NT2/D1 (cell line): ENCODE data around the gene SPIRE1.

Experiments
- DNase-seq: peaks from one replicate; pipeline ENCODE4 v3.0.0-alpha.2; 2011; ENCODE audit warnings: low read depth, low spot score
- H3K27me3 ChIP-seq: 2 replicates; pipeline ENCODE4 v1.6.0; 2011; ENCODE audit warnings: mild to moderate bottlenecking; ENCODE audit not compliant: insufficient read length, insufficient read depth
- H3K36me3 ChIP-seq: 2 replicates; pipeline ENCODE4 v1.6.1; 2011; ENCODE audit warnings: mild to moderate bottlenecking, low read length, mixed read lengths; ENCODE audit not compliant: insufficient read depth, insufficient read length
- H3K4me1 ChIP-seq: 2 replicates; pipeline ENCODE4 v1.5.1; 2011; ENCODE audit not compliant: insufficient read depth, insufficient read length
- H3K4me3 ChIP-seq: 2 replicates; pipeline ENCODE4 v1.5.1; 2011; ENCODE audit warnings: low read depth; ENCODE audit not compliant: insufficient read length
- H3K9ac ChIP-seq: 2 replicates; pipeline ENCODE4 v1.6.0; 2011; ENCODE audit warnings: low read depth; ENCODE audit not compliant: insufficient read length
- H3K9me3 ChIP-seq: 2 replicates; pipeline ENCODE4 v1.5.1; 2011; ENCODE audit warnings: mild to moderate bottlenecking, low read length; ENCODE audit not compliant: insufficient read depth
- SUZ12 ChIP-seq: IDR thresholded peaks from 2 replicates; pipeline ENCODE4 v1.6.1; 2011; ENCODE audit not compliant: insufficient read length, insufficient read depth; ENCODE audit errors: extremely low read depth
- YY1 ChIP-seq: IDR thresholded peaks from 2 replicates; pipeline ENCODE4 v1.6.1; 2011; ENCODE audit not compliant: insufficient read length, insufficient read depth
- ZNF274 ChIP-seq: IDR thresholded peaks from 2 replicates; pipeline ENCODE4 v1.6.1; 2011; ENCODE audit warnings: mild to moderate bottlenecking, low read depth, low read length

The SPIRE1 gene

GRCh38 chr18:12579775-12580174 is 78.1 kb downstream of the SPIRE1 start:
- DNase-seq, result no peak
- TF ChIP-seq YY1, result no peak
- TF ChIP-seq SUZ12, result no peak
- TF ChIP-seq ZNF274, result no peak

GRCh38 chr18:12577848-12578247 is 80.1 kb downstream of the SPIRE1 start:
- TF ChIP-seq YY1 (no peak), ZNF274 (no peak), SUZ12 (no peak)
- no peaks in the 10 kb centered on the region for H3K9me3 ChIP-seq
- H3K36me3 ChIP-seq, result no peaks in the 10 kb centered on the region
- H3K9ac ChIP-seq, result no peak overlapping the region
- H3K4me1 ChIP-seq, result no peaks in the 10 kb centered on the region
- H3K27me3 ChIP-seq, result no peaks in the 10 kb centered on the region
- DNase-seq, result no peak
- H3K4me3 ChIP-seq, result no peak overlapping the region

More at GRCh38 chr18:12579775-12580174, 78.1 kb downstream of the SPIRE1 start:
- Histone ChIP-seq H3K4me1 (no peaks in the 10 kb centered on the region), H3K9me3 (no peaks in the 10 kb centered on the region), H3K36me3 (no peaks in the 10 kb centered on the region), H3K9ac (no peak overlapping the region), H3K27me3 (no peaks in the 10 kb centered on the region), H3K4me3 (no peak overlapping the region)

- no peaks in the 10 kb centered on the region for H3K36me3 ChIP-seq
- no peaks in the 10 kb centered on the region for H3K27me3 ChIP-seq
- H3K9me3 ChIP-seq, result no peaks in the 10 kb centered on the region
- H3K4me1 ChIP-seq, result no peaks in the 10 kb centered on the region
- no peak for DNase-seq
- no peak for TF ChIP-seq YY1
- TF ChIP-seq ZNF274, result no peak
- no peak for TF ChIP-seq SUZ12
- no peak overlapping the region for H3K9ac ChIP-seq
- H3K4me3 ChIP-seq, result no peak overlapping the region
Measured at GRCh38 chr18:12574494-12575185, 83.3 kb downstream of the SPIRE1 start.

GRCh38 chr18:12571630-12572029 is 86.3 kb downstream of the SPIRE1 start:
- Histone ChIP-seq H3K9ac (no peak overlapping the region), H3K9me3 (no peaks in the 10 kb centered on the region)
- no peak for TF ChIP-seq YY1
- no peak for TF ChIP-seq SUZ12
- no peak for TF ChIP-seq ZNF274

GRCh38 chr18:12569791-12570190 is 88.1 kb downstream of the SPIRE1 start:
- Histone ChIP-seq H3K27me3 (no peaks in the 10 kb centered on the region), H3K4me1 (no peaks in the 10 kb centered on the region), H3K4me3 (no peak overlapping the region), H3K9me3 (no peaks in the 10 kb centered on the region), H3K36me3 (no peaks in the 10 kb centered on the region), H3K9ac (no peak overlapping the region)
- DNase-seq, result no peak
- TF ChIP-seq ZNF274, result no peak
- TF ChIP-seq YY1, result no peak
- no peak for TF ChIP-seq SUZ12

More at GRCh38 chr18:12571630-12572029, 86.3 kb downstream of the SPIRE1 start:
- Histone ChIP-seq H3K4me3 (no peak overlapping the region), H3K4me1 (no peaks in the 10 kb centered on the region), H3K36me3 (no peaks in the 10 kb centered on the region), H3K27me3 (no peaks in the 10 kb centered on the region)
- DNase-seq, result no peak

GRCh38 chr18:12567849-12568248 is 90.1 kb downstream of the SPIRE1 start:
- Histone ChIP-seq H3K9me3 (no peaks in the 10 kb centered on the region), H3K4me1 (no peaks in the 10 kb centered on the region), H3K27me3 (no peaks in the 10 kb centered on the region), H3K36me3 (no peaks in the 10 kb centered on the region), H3K9ac (no peak overlapping the region), H3K4me3 (no peak overlapping the region)
- DNase-seq, result no peak
- no peak for TF ChIP-seq YY1
- TF ChIP-seq ZNF274, result no peak
- TF ChIP-seq SUZ12, result no peak

GRCh38 chr18:12564861-12565260 is 93.0 kb downstream of the SPIRE1 start:
- H3K36me3 ChIP-seq, result no peaks in the 10 kb centered on the region
- DNase-seq, result no peak

More at GRCh38 chr18:12564861-12565260, 93.0 kb downstream of the SPIRE1 start:
- Histone ChIP-seq H3K9me3 (peaks cover 11% of the 10 kb centered on the region), H3K9ac (no peak overlapping the region), H3K4me3 (no peak overlapping the region), H3K27me3 (no peaks in the 10 kb centered on the region), H3K4me1 (no peaks in the 10 kb centered on the region)
- TF ChIP-seq YY1 (no peak), ZNF274 (no peak), SUZ12 (no peak)
